ENCODE measurements around the gene FCGR2B.

Gene FCGR2B

GRCh38 chr1:161676441-161676840, 13.5 kb downstream of the FCGR2B start:
- Histone ChIP-seq H3K36me3 (ENCODE audit: insufficient read depth, low read length) (no peaks in the 10 kb centered on the region), H3K9ac (ENCODE audit: low read depth, low read length) (no peak overlapping the region), H3K27ac (ENCODE audit: low read length) (no peak overlapping the region), H3K4me3 (ENCODE audit: low read depth in 1 of 2, low read length in 2 of 2) (no peak overlapping the region), H4K20me1 (ENCODE audit: insufficient read depth, low read length) (no peaks in the 10 kb centered on the region), H3K4me2 (ENCODE audit: insufficient read depth, low read length) (no peak overlapping the region), H3K4me1 (ENCODE audit: insufficient read depth, low read length) (no peaks in the 10 kb centered on the region), H3K79me2 (ENCODE audit: insufficient read depth, low read length) (no peaks in the 10 kb centered on the region), H3K27me3 (ENCODE audit: insufficient read depth, low read length, poor library complexity) (peaks cover 6% of the 10 kb centered on the region), H2AFZ (ENCODE audit: low read depth, low read length) (no peak overlapping the region), H3K9me3 (ENCODE audit: insufficient read depth, low read length, severe bottlenecking) (no peaks in the 10 kb centered on the region)
- DNase-seq = no peak
- TF ChIP-seq CTCF (IDR thresholded peaks at IDR 0.05; ENCODE audit: borderline replicate concordance, extremely low read depth, low read length, poor library complexity, severe bottlenecking) (no peak), EZH2 (IDR thresholded peaks at IDR 0.05; ENCODE audit: borderline replicate concordance, low read depth, low read length, severe bottlenecking) (no peak)
- no peak for ATAC-seq (ENCODE audit: insufficient read depth, low read depth)

GRCh38 chr1:161676958-161677689, 14.2 kb downstream of the FCGR2B start:
- no peak overlapping the region for H3K4me2 ChIP-seq (ENCODE audit: insufficient read depth, low read length)
- no peak overlapping the region for H3K4me3 ChIP-seq (ENCODE audit: low read depth in 1 of 2, low read length in 2 of 2)
- no peak overlapping the region for H3K9ac ChIP-seq (ENCODE audit: low read depth, low read length)
- peaks cover 9% of the 10 kb centered on the region for H3K27me3 ChIP-seq (ENCODE audit: insufficient read depth, low read length, poor library complexity)
- ATAC-seq (ENCODE audit: insufficient read depth, low read depth) (no peak), DNase-seq (no peak)
- TF ChIP-seq CTCF (IDR thresholded peaks at IDR 0.05; ENCODE audit: borderline replicate concordance, extremely low read depth, low read length, poor library complexity, severe bottlenecking) = no peak
- TF ChIP-seq EZH2 (IDR thresholded peaks at IDR 0.05; ENCODE audit: borderline replicate concordance, low read depth, low read length, severe bottlenecking) = no peak
- no peaks in the 10 kb centered on the region for H4K20me1 ChIP-seq (ENCODE audit: insufficient read depth, low read length)
- no peaks in the 10 kb centered on the region for H3K4me1 ChIP-seq (ENCODE audit: insufficient read depth, low read length)
- H3K79me2 ChIP-seq (ENCODE audit: insufficient read depth, low read length) = no peaks in the 10 kb centered on the region
- H3K36me3 ChIP-seq (ENCODE audit: insufficient read depth, low read length) = no peaks in the 10 kb centered on the region
- no peaks in the 10 kb centered on the region for H3K9me3 ChIP-seq (ENCODE audit: insufficient read depth, low read length, severe bottlenecking)
- no peak overlapping the region for H3K27ac ChIP-seq (ENCODE audit: low read length)
- H2AFZ ChIP-seq (ENCODE audit: low read depth, low read length) = no peak overlapping the region

GRCh38 chr1:161678500-161678899, 15.6 kb downstream of the FCGR2B start:
- Histone ChIP-seq H3K4me3 (ENCODE audit: low read depth in 1 of 2, low read length in 2 of 2) (no peak overlapping the region), H3K36me3 (ENCODE audit: insufficient read depth, low read length) (no peaks in the 10 kb centered on the region), H3K4me1 (ENCODE audit: insufficient read depth, low read length) (no peaks in the 10 kb centered on the region), H3K9ac (ENCODE audit: low read depth, low read length) (no peak overlapping the region), H3K27me3 (ENCODE audit: insufficient read depth, low read length, poor library complexity) (peaks cover 13% of the 10 kb centered on the region), H3K9me3 (ENCODE audit: insufficient read depth, low read length, severe bottlenecking) (no peaks in the 10 kb centered on the region), H3K4me2 (ENCODE audit: insufficient read depth, low read length) (no peak overlapping the region), H3K79me2 (ENCODE audit: insufficient read depth, low read length) (no peaks in the 10 kb centered on the region), H2AFZ (ENCODE audit: low read depth, low read length) (no peak overlapping the region), H3K27ac (ENCODE audit: low read length) (no peak overlapping the region), H4K20me1 (ENCODE audit: insufficient read depth, low read length) (no peaks in the 10 kb centered on the region)
- DNase-seq = no peak
- TF ChIP-seq EZH2 (IDR thresholded peaks at IDR 0.05; ENCODE audit: borderline replicate concordance, low read depth, low read length, severe bottlenecking) (no peak), CTCF (IDR thresholded peaks at IDR 0.05; ENCODE audit: borderline replicate concordance, extremely low read depth, low read length, poor library complexity, severe bottlenecking) (no peak)
- ATAC-seq (ENCODE audit: insufficient read depth, low read depth) = no peak

Measured in DND-41 (cell line).